Measurements from ENCODE around the gene MGAT4A. TPM values are rescaled to one million over a fixed set of nuclear protein-coding genes. Genes with fewer than 3 reads are reported as not detected.

Gene MGAT4A
- total and polyA plus RNA-seq, 2 of the 13 experiments (the other 11 are each of a cell fraction or from before 2014, with no cell fraction given), result 47.2 to 90.9 TPM

GRCh38 chr2:98588880-98589431, 142.0 kb downstream of the MGAT4A start:
- CTCF ChIA-PET (ENCODE audit: low intra/inter-chr PET ratio, low total read pairs), result no interaction called here
- Histone ChIP-seq H3K4me1 (ENCODE audit: insufficient read depth, low read length) (peaks cover 11% of the 10 kb centered on the region), H3K79me2 (ENCODE audit: insufficient read depth, low read length) (no peaks in the 10 kb centered on the region), H3K4me3 (replicated peaks in 1 of 3; ENCODE audit: insufficient read depth in 1 of 3, low read depth in 2 of 3, low read length in 3 of 3) (no peak overlapping the region), H3K36me3 (replicated peaks in 1 of 2; ENCODE audit: control insufficient read depth in 1 of 2, insufficient read depth in 2 of 2, low read length in 2 of 2) (peaks cover 0 to 3% of the 10 kb centered on the region in 2 experiments; a peak in 2 of 5 replicates), H2AFZ (ENCODE audit: low read length) (no peak overlapping the region), H3K27ac (ENCODE audit: extremely low read length, insufficient read depth, low read length) (no peak overlapping the region), H3K27me3 (ENCODE audit: control insufficient read depth in 1 of 2, insufficient read depth in 2 of 2, low read length in 2 of 2) (no peaks in the 10 kb centered on the region), H3K9me3 (ENCODE audit: low read length) (no peaks in the 10 kb centered on the region), H3K4me2 (ENCODE audit: low read depth, low read length) (no peak overlapping the region), H4K20me1 (ENCODE audit: insufficient read depth, low read length) (no peaks in the 10 kb centered on the region), H3K9ac (ENCODE audit: insufficient read depth, low read depth, low read length) (no peak overlapping the region)
- intact Hi-C loops (cut with micrococcal nuclease; ENCODE audit: unreplicated experiment), result no loop called here
- in situ Hi-C loops (cut with HindIII; ENCODE audit: extremely low pct_ligation_motif_present, low pct_unique_long_range_greater_than_20kb), result no loop called here
- ATAC-seq (no peak), FAIRE-seq (no peak), DNase-seq (ENCODE audit: low spot score) (no peak)
- no TSS peak for BruUV-seq (replicated peaks)
- 96% methylated on average over 4 of the region's 4 CpGs for WGBS (ENCODE audit: low lambda C conversion rate)
- POLR2A ChIA-PET, result no interaction called here
- TF ChIP-seq, protein P1, sequence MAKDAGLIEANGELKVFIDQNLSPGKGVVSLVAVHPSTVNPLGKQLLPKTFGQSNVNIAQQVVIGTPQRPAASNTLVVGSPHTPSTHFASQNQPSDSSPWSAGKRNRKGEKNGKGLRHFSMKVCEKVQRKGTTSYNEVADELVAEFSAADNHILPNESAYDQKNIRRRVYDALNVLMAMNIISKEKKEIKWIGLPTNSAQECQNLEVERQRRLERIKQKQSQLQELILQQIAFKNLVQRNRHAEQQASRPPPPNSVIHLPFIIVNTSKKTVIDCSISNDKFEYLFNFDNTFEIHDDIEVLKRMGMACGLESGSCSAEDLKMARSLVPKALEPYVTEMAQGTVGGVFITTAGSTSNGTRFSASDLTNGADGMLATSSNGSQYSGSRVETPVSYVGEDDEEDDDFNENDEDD (CRISPR knock-in tag; IDR thresholded peaks at IDR 0.05; ENCODE audit: borderline replicate concordance), result no peak
- TF ChIP-seq ZNF292 (CRISPR knock-in tag; IDR thresholded peaks at IDR 0.05; ENCODE audit: borderline replicate concordance, low read depth) (no peak), ZNF781 (CRISPR knock-in tag; IDR thresholded peaks at IDR 0.05; ENCODE audit: borderline replicate concordance, not compliant biosample characterization) (no peak)

DNA sequence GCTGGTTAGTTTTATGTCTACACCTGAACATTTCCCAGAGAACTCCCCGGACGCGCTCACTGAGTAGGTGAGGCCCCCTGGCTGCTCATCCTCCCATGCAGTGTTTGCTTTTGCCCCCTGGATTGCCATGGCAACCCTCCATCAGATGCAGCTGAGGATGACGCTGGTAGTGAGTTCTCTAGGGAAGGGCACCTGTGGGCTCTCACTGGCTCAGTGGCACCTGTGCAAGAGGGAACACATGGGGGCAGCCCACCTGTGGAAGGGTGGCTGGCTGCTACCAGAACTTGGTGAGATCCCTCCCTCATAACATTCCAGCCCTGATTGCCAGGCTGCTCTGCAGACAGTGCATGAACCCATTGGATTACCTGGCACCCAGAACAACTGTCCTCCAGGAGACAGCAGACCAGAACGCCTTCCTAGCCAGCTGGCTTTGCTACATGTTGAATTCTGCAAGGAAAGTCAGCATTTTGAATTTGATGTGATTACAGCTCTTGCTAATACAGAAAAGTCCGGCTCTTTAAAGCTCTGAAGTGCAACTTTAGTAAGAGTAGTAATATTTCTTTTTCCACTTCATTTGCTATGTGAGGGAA, 144.3 kb downstream of the MGAT4A start:
- in situ Hi-C loops (cut with HindIII; ENCODE audit: extremely low pct_ligation_motif_present, low pct_unique_long_range_greater_than_20kb), result no loop called here
- CTCF ChIA-PET (ENCODE audit: low intra/inter-chr PET ratio, low total read pairs), result no interaction called here
- H2AFZ ChIP-seq (ENCODE audit: low read length), result no peak overlapping the region
- TF ChIP-seq TAF1 (CRISPR knock-in tag; IDR thresholded peaks at IDR 0.05) (no peak), ZNF546 (CRISPR knock-in tag; conservative IDR thresholded peaks at IDR 0.05) (no peak), ZNF879 (CRISPR knock-in tag; IDR thresholded peaks at IDR 0.05) (no peak)
- TF ChIP-seq, protein P2, sequence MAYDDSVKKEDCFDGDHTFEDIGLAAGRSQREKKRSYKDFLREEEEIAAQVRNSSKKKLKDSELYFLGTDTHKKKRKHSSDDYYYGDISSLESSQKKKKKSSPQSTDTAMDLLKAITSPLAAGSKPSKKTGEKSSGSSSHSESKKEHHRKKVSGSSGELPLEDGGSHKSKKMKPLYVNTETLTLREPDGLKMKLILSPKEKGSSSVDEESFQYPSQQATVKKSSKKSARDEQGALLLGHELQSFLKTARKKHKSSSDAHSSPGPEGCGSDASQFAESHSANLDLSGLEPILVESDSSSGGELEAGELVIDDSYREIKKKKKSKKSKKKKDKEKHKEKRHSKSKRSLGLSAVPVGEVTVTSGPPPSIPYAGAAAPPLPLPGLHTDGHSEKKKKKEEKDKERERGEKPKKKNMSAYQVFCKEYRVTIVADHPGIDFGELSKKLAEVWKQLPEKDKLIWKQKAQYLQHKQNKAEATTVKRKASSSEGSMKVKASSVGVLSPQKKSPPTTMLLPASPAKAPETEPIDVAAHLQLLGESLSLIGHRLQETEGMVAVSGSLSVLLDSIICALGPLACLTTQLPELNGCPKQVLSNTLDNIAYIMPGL (CRISPR knock-in tag; IDR thresholded peaks at IDR 0.05; ENCODE audit: borderline replicate concordance in 1 of 2, low read depth in 1 of 2), result no peak

More for the DNA sequence above, 144.3 kb downstream of the MGAT4A start:
- WGBS (ENCODE audit: low lambda C conversion rate), result 96% methylated on average over 5 of the region's 6 CpGs
- no TSS peak for BruUV-seq (replicated peaks)
- Histone ChIP-seq H3K4me1 (ENCODE audit: insufficient read depth, low read length) (peaks cover 19% of the 10 kb centered on the region), H3K79me2 (ENCODE audit: insufficient read depth, low read length) (no peaks in the 10 kb centered on the region), H3K27ac (ENCODE audit: extremely low read length, insufficient read depth, low read length) (no peak overlapping the region), H4K20me1 (ENCODE audit: insufficient read depth, low read length) (no peaks in the 10 kb centered on the region), H3K4me3 (replicated peaks in 1 of 3; ENCODE audit: insufficient read depth in 1 of 3, low read depth in 2 of 3, low read length in 3 of 3) (no peak overlapping the region), H3K36me3 (replicated peaks in 1 of 2; ENCODE audit: control insufficient read depth in 1 of 2, insufficient read depth in 2 of 2, low read length in 2 of 2) (peaks cover 3 to 7% of the 10 kb centered on the region in 2 experiments; a peak in 3 of 5 replicates), H3K9ac (ENCODE audit: insufficient read depth, low read depth, low read length) (no peak overlapping the region), H3K4me2 (ENCODE audit: low read depth, low read length) (no peak overlapping the region), H3K9me3 (ENCODE audit: low read length) (no peaks in the 10 kb centered on the region), H3K27me3 (ENCODE audit: control insufficient read depth in 1 of 2, insufficient read depth in 2 of 2, low read length in 2 of 2) (no peaks in the 10 kb centered on the region)
- POLR2A ChIA-PET, result no interaction called here
- FAIRE-seq, result no peak
- no peak for ATAC-seq
- intact Hi-C loops (cut with micrococcal nuclease; ENCODE audit: unreplicated experiment), result no loop called here
- no peak for DNase-seq (ENCODE audit: low spot score)
